ENCODE measurements around the gene ZBBX.

ZBBX gene

DNA sequence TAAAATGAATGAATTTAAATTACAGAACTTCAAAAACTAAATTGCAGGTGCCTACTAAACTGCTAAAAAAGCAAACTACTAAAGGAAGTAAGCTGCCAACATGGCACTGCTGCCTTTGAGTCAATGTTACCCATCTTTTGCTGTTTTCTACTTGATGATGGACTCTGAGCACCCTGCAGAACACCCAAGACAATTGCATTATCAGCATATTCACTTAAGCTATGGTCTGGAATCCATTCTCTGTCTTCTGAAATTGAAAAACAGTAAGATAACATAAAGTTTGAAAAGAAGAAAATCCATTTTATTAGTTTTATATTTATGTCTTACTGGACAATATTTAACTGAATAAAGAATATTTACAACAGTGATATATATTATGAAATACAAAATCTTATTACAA, 91.4 kb downstream of the ZBBX start:
- in situ Hi-C loops (cut with MboI; ENCODE audit: low pct_unique_long_range_greater_than_20kb, low sequenced_read_pairs, unreplicated experiment) = no loop called here
- DNase-seq (ENCODE audit: low spot score) = no peak
- TF ChIP-seq, protein P1, sequence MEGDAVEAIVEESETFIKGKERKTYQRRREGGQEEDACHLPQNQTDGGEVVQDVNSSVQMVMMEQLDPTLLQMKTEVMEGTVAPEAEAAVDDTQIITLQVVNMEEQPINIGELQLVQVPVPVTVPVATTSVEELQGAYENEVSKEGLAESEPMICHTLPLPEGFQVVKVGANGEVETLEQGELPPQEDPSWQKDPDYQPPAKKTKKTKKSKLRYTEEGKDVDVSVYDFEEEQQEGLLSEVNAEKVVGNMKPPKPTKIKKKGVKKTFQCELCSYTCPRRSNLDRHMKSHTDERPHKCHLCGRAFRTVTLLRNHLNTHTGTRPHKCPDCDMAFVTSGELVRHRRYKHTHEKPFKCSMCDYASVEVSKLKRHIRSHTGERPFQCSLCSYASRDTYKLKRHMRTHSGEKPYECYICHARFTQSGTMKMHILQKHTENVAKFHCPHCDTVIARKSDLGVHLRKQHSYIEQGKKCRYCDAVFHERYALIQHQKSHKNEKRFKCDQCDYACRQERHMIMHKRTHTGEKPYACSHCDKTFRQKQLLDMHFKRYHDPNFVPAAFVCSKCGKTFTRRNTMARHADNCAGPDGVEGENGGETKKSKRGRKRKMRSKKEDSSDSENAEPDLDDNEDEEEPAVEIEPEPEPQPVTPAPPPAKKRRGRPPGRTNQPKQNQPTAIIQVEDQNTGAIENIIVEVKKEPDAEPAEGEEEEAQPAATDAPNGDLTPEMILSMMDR (IDR thresholded peaks at IDR 0.05; ENCODE audit: extremely low read depth, insufficient read depth, missing control alignments) = no peak

DNA sequence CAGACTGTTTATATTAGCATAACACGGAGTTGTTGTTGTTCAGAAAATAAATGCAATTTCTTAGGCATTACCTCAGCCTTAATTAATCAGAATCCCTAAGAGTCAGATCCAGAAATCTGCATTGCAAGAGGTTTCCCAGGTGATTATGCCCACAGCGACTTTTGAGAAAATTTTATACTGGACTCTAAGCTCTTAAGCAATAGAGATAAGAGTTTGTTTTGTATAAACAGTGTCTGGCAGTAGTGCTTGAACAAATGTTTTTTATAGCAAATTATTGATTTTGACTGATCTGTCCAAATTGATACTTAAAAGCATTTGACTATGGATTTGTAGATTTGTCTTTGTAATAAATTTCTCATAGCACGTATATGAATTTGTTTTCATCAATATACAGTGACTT, 92.8 kb downstream of the ZBBX start:
- DNase-seq (ENCODE audit: low spot score) = no peak
- in situ Hi-C loops (cut with MboI; ENCODE audit: low pct_unique_long_range_greater_than_20kb, low sequenced_read_pairs, unreplicated experiment) = no loop called here
- TF ChIP-seq, protein P1 (IDR thresholded peaks at IDR 0.05; ENCODE audit: extremely low read depth, insufficient read depth, missing control alignments) = no peak

DNA sequence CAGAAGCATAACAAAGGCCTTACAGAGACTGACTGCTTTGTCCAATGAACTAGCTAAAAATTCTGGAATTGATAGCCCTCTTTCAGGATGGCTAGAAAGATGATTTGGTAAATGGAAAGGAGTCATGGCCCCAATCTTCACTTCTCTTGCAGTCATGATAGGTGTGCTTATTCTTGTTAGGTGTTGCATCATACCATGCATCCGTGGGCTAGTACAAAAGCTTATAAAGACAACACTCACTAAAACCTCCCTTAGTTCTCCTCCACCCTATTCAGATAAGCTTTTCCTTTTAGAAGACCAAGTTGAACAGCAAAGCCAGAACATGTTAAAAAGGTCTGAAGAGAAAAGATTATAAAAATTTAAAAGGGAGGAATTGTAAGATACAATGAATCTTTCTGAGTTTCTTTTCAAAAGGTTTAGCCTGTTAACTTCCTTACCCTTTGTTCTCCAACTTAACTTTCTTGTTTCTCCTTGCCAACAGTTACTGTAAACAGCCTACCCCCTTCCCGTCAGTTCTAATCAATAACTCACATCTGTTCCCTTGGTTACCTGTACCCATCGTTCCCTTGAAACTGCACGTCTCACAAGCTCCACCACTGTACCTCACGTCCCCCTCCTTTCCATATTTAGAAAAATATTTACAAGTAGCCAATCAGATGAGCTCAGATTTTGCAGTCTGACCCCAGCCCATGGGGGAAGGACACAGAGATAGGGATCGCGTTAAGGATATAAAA, 105.8 kb downstream of the ZBBX start:
- DNase-seq (ENCODE audit: low spot score) = no peak
- in situ Hi-C loops (cut with MboI; ENCODE audit: low pct_unique_long_range_greater_than_20kb, low sequenced_read_pairs, unreplicated experiment) = no loop called here
- TF ChIP-seq, protein P1 (IDR thresholded peaks at IDR 0.05; ENCODE audit: extremely low read depth, insufficient read depth, missing control alignments) = no peak

DNA sequence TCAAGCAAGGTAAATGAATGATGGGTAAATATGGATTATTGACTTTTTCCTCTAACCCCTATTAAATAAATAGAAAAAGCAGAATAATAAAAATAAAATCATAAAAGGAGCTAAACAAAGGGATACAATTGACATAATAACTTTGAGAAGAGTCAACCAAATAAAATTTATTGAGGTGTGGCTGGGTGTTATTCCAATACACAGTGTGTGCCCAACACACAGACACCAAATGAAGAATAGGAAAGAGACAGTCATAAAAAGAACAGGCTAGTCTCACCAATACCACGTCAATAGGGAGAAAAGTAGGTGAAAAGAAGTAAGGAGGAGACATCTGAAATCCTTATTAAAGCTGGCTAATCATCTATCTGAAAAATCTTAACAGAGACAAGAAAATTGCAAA, 127.1 kb downstream of the ZBBX start:
- TF ChIP-seq, protein P1 (IDR thresholded peaks at IDR 0.05; ENCODE audit: extremely low read depth, insufficient read depth, missing control alignments) = no peak
- in situ Hi-C loops (cut with MboI; ENCODE audit: low pct_unique_long_range_greater_than_20kb, low sequenced_read_pairs, unreplicated experiment) = no loop called here
- DNase-seq (ENCODE audit: low spot score) = no peak

DNA sequence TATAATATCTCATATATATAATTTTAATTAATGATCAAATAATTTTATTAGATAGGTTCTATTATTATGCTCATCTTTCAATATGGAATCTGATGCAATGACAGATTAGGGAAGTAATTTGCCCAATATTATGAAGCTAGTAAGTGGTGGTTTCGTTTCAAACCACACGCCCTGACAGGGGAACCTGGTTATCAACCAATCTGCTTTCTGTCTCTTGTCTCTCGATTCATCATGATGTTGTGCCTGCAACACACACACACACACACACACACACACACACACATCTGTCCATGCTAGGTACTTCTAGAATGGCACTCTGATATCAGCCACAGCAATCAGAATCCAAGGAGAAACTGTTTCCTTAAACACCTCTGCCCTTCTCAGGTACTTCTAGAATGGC, 128.4 kb downstream of the ZBBX start:
- TF ChIP-seq, protein P1 (IDR thresholded peaks at IDR 0.05; ENCODE audit: extremely low read depth, insufficient read depth, missing control alignments) = no peak
- DNase-seq (ENCODE audit: low spot score) = no peak
- in situ Hi-C loops (cut with MboI; ENCODE audit: low pct_unique_long_range_greater_than_20kb, low sequenced_read_pairs, unreplicated experiment) = no loop called here

DNA sequence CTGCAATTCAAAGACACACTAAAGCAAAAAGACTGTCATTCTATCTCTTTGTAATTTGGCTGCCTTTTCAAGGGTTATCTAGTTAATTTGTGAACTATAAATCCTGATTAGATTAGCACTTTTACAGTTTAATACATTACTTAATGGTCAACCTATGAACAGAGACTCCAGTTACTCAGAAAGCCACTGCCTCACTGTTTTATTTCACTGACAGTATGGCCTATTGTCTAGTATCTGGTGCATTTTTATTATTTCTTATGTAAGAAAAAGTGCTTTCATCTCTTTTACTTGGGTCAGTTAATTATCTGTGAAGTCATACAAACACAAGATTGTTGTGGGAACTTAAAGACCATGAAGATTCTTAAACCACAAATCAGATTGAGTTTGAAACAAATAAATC, 133.8 kb downstream of the ZBBX start:
- TF ChIP-seq, protein P1 (IDR thresholded peaks at IDR 0.05; ENCODE audit: extremely low read depth, insufficient read depth, missing control alignments) = no peak
- DNase-seq (ENCODE audit: low spot score) = no peak
- in situ Hi-C loops (cut with MboI; ENCODE audit: low pct_unique_long_range_greater_than_20kb, low sequenced_read_pairs, unreplicated experiment) = no loop called here

Measured in GM13977 (cell line).